ENCODE measurements around the gene MEGF11. TPM values are rescaled to one million over a fixed set of nuclear protein-coding genes. Genes with fewer than 3 reads are reported as not detected.

MEGF11 gene
- total RNA-seq, 4 donors from 2014 or later = 2.4 to 8.5 (median 4.3) TPM

- H3K36me3 ChIP-seq = no peaks in the 10 kb centered on the region
- 80% methylated on average over 4 of the region's 8 CpGs for WGBS
Measured at GRCh38 chr15:66128116-66128680, 125.4 kb downstream of the MEGF11 start.

DNA sequence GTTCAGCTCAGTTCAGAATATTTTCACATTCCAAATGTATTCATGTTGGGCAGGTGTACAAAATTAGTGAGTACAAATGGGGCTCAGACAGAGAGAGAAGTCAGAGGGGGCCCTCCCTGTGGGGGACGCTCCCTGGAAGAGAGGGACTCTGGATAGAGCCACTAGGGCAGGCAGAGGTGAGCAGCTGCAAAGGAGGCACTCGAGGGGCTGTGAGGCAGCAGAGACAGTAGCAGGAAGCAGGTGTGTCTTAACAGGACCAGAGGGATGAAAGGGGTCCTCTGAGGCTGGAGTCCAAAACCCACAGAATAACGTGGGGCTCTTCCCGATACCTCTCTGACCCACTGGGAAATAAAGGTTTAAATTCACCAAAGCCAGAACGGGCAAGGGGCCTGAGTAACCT is 127.1 kb downstream of the MEGF11 start:
- no peak overlapping the region for H3K27ac ChIP-seq
- 51% methylated on average over 5 of the region's 5 CpGs for WGBS
- no peak for DNase-seq (ENCODE audit: low spot score in 2 of 2)
- H3K4me3 ChIP-seq = no peak overlapping the region
- no peaks in the 10 kb centered on the region for H3K4me1 ChIP-seq
- TF ChIP-seq EP300 (IDR thresholded peaks at IDR 0.05) = no peak
- TF ChIP-seq POLR2A (IDR thresholded peaks at IDR 0.05) = no peak
- TF ChIP-seq, protein P1, sequence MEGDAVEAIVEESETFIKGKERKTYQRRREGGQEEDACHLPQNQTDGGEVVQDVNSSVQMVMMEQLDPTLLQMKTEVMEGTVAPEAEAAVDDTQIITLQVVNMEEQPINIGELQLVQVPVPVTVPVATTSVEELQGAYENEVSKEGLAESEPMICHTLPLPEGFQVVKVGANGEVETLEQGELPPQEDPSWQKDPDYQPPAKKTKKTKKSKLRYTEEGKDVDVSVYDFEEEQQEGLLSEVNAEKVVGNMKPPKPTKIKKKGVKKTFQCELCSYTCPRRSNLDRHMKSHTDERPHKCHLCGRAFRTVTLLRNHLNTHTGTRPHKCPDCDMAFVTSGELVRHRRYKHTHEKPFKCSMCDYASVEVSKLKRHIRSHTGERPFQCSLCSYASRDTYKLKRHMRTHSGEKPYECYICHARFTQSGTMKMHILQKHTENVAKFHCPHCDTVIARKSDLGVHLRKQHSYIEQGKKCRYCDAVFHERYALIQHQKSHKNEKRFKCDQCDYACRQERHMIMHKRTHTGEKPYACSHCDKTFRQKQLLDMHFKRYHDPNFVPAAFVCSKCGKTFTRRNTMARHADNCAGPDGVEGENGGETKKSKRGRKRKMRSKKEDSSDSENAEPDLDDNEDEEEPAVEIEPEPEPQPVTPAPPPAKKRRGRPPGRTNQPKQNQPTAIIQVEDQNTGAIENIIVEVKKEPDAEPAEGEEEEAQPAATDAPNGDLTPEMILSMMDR (IDR thresholded peaks at IDR 0.05) = no peak
- no peak for TF ChIP-seq POLR2AphosphoS5 (IDR thresholded peaks at IDR 0.05)
- H3K36me3 ChIP-seq = no peaks in the 10 kb centered on the region
- no peaks in the 10 kb centered on the region for H3K9me3 ChIP-seq
- peaks cover 12% of the 10 kb centered on the region for H3K27me3 ChIP-seq

More at GRCh38 chr15:66128116-66128680, 125.4 kb downstream of the MEGF11 start:
- H3K9me3 ChIP-seq = no peaks in the 10 kb centered on the region
- H3K27me3 ChIP-seq = peaks cover 12% of the 10 kb centered on the region
- no peak overlapping the region for H3K27ac ChIP-seq
- TF ChIP-seq POLR2AphosphoS5 (IDR thresholded peaks at IDR 0.05) = no peak
- no peak for TF ChIP-seq EP300 (IDR thresholded peaks at IDR 0.05)
- TF ChIP-seq POLR2A (IDR thresholded peaks at IDR 0.05) = no peak
- TF ChIP-seq, protein P1 (IDR thresholded peaks at IDR 0.05) = no peak
- H3K4me3 ChIP-seq = no peak overlapping the region
- DNase-seq (ENCODE audit: low spot score in 2 of 2) = no peak
- no peaks in the 10 kb centered on the region for H3K4me1 ChIP-seq

DNA sequence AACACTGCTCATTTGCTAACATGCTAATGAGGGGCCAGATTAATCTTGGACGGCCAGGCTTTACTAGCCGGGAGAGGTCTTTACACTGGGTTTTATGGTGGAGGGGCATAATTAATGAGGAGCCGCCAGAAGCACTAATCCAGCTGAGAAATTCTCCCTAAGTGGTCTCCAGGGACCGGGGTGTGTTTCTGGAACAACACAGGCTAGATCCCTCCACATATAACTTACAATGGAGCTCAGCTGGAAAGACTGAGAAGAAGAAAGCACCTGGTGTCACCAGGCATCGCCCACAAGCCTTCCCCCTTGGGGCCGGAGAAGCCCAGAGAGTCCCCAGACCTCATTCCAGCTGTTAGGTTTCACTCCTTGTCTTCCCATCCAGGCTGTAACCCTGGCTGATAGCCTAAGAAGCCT is 127.5 kb downstream of the MEGF11 start:
- Histone ChIP-seq H3K9me3 (no peaks in the 10 kb centered on the region), H3K4me1 (no peaks in the 10 kb centered on the region), H3K4me3 (no peak overlapping the region), H3K36me3 (no peaks in the 10 kb centered on the region), H3K27ac (no peak overlapping the region), H3K27me3 (peaks cover 12% of the 10 kb centered on the region)
- TF ChIP-seq POLR2A (IDR thresholded peaks at IDR 0.05) = no peak
- TF ChIP-seq, protein P1 (IDR thresholded peaks at IDR 0.05) = no peak
- TF ChIP-seq POLR2AphosphoS5 (IDR thresholded peaks at IDR 0.05) = no peak
- TF ChIP-seq EP300 (IDR thresholded peaks at IDR 0.05) = no peak
- 57% methylated on average over 4 of the region's 6 CpGs for WGBS
- DNase-seq (ENCODE audit: low spot score in 2 of 2) = no peak

- Histone ChIP-seq H3K36me3 (no peaks in the 10 kb centered on the region), H3K9me3 (no peaks in the 10 kb centered on the region), H3K27me3 (peaks cover 12% of the 10 kb centered on the region), H3K4me3 (no peak overlapping the region), H3K27ac (no peak overlapping the region), H3K4me1 (no peaks in the 10 kb centered on the region)
- TF ChIP-seq EP300 (IDR thresholded peaks at IDR 0.05) (no peak), POLR2A (IDR thresholded peaks at IDR 0.05) (no peak), POLR2AphosphoS5 (IDR thresholded peaks at IDR 0.05) (no peak)
- TF ChIP-seq, protein P1 (IDR thresholded peaks at IDR 0.05) = no peak
- DNase-seq (ENCODE audit: low spot score in 2 of 2) = no peak
- 83% methylated on average over 2 of the region's 2 CpGs for WGBS
Measured at GRCh38 chr15:66124651-66125050, 128.9 kb downstream of the MEGF11 start.

GRCh38 chr15:66123799-66124198 is 129.8 kb downstream of the MEGF11 start:
- no peaks in the 10 kb centered on the region for H3K9me3 ChIP-seq
- H3K27ac ChIP-seq = no peak overlapping the region
- 87% methylated on average over 7 of the region's 8 CpGs for WGBS
- H3K27me3 ChIP-seq = peaks cover 12% of the 10 kb centered on the region
- no peak for DNase-seq (ENCODE audit: low spot score in 2 of 2)
- H3K4me1 ChIP-seq = no peaks in the 10 kb centered on the region
- no peaks in the 10 kb centered on the region for H3K36me3 ChIP-seq
- H3K4me3 ChIP-seq = no peak overlapping the region
- TF ChIP-seq POLR2A (IDR thresholded peaks at IDR 0.05) = no peak
- TF ChIP-seq POLR2AphosphoS5 (IDR thresholded peaks at IDR 0.05) = no peak
- TF ChIP-seq, protein P1 (IDR thresholded peaks at IDR 0.05) = no peak
- no peak for TF ChIP-seq EP300 (IDR thresholded peaks at IDR 0.05)
